ENCODE results near the gene C3orf22.

- TF ChIP-seq CTCF (conservative IDR thresholded peaks at IDR 0.05; ENCODE audit: low read length) (no peak), EZH2phosphoT487 (IDR thresholded peaks at IDR 0.05; ENCODE audit: borderline replicate concordance, low read depth, low read length) (no peak)
Observed at GRCh38 chr3:126555795-126556636, 2.7 kb downstream of the C3orf22 start.
